ENCODE results near the gene ABHD14A.

ABHD14A gene

DNA sequence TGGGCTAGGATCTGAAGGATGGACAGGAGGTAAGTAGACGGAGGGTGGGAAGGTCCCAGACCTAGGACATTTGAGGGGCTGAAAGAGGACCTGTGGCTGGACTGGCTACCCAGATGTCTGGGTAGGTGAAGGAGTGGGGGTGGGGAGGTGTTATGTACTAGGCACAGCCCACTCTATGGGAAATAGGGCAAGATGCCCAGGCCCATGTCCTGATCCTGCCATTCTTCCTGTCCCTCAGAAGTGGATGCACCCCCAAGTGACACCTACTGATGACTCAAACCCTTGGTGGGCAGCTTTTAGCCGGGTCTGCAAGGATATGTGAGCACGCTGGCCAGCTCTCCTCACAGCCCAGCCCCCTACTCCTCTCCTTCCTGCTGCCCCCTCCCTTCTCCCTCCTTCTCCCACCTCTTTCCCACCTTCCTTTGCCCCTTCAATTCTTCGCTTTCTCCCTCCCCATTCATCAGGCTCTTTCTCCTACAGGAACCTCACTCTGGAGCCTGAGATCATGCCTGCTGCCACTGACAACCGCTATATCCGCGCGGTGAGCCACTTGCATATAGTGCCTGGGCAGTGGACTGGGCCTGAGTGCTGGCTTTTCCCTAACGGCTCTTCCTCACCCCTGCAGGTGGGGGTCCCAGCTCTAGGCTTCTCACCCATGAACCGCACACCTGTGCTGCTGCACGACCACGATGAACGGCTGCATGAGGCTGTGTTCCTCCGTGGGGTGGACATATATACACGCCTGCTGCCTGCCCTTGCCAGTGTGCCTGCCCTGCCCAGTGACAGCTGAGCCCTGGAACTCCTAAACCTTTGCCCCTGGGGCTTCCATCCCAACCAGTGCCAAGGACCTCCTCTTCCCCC is 13.7 kb downstream of the ABHD14A start:
- no peak for TF ChIP-seq TCF12 (IDR thresholded peaks at IDR 0.05; ENCODE audit: low read depth)
- no peak for TF ChIP-seq MAX (IDR thresholded peaks at IDR 0.05)
- TF ChIP-seq NFIC (IDR thresholded peaks at IDR 0.05), result no peak
- no peak for TF ChIP-seq EP300 (IDR thresholded peaks at IDR 0.05; ENCODE audit: borderline replicate concordance)
- TF ChIP-seq TAF1 (IDR thresholded peaks at IDR 0.05; ENCODE audit: low read depth), result no peak
- no peak for TF ChIP-seq TEAD4 (IDR thresholded peaks at IDR 0.05)
- no peak for TF ChIP-seq RAD21 (IDR thresholded peaks at IDR 0.05; ENCODE audit: low read depth)
- TF ChIP-seq CEBPB (IDR thresholded peaks at IDR 0.05), result no peak
- TF ChIP-seq CREB1 (IDR thresholded peaks at IDR 0.05; ENCODE audit: low read depth), result no peak
- TF ChIP-seq ZBTB7A (IDR thresholded peaks at IDR 0.05; ENCODE audit: low read depth), result no peak
- TF ChIP-seq YY1 (IDR thresholded peaks at IDR 0.05; ENCODE audit: low read depth), result no peak
- no peak for TF ChIP-seq USF1 (IDR thresholded peaks at IDR 0.05)
- TF ChIP-seq FOXM1 (IDR thresholded peaks at IDR 0.05; ENCODE audit: borderline replicate concordance, low read depth), result no peak
- TF ChIP-seq, protein P1, sequence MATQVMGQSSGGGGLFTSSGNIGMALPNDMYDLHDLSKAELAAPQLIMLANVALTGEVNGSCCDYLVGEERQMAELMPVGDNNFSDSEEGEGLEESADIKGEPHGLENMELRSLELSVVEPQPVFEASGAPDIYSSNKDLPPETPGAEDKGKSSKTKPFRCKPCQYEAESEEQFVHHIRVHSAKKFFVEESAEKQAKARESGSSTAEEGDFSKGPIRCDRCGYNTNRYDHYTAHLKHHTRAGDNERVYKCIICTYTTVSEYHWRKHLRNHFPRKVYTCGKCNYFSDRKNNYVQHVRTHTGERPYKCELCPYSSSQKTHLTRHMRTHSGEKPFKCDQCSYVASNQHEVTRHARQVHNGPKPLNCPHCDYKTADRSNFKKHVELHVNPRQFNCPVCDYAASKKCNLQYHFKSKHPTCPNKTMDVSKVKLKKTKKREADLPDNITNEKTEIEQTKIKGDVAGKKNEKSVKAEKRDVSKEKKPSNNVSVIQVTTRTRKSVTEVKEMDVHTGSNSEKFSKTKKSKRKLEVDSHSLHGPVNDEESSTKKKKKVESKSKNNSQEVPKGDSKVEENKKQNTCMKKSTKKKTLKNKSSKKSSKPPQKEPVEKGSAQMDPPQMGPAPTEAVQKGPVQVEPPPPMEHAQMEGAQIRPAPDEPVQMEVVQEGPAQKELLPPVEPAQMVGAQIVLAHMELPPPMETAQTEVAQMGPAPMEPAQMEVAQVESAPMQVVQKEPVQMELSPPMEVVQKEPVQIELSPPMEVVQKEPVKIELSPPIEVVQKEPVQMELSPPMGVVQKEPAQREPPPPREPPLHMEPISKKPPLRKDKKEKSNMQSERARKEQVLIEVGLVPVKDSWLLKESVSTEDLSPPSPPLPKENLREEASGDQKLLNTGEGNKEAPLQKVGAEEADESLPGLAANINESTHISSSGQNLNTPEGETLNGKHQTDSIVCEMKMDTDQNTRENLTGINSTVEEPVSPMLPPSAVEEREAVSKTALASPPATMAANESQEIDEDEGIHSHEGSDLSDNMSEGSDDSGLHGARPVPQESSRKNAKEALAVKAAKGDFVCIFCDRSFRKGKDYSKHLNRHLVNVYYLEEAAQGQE (IDR thresholded peaks at IDR 0.05; ENCODE audit: low read depth), result no peak

DNA sequence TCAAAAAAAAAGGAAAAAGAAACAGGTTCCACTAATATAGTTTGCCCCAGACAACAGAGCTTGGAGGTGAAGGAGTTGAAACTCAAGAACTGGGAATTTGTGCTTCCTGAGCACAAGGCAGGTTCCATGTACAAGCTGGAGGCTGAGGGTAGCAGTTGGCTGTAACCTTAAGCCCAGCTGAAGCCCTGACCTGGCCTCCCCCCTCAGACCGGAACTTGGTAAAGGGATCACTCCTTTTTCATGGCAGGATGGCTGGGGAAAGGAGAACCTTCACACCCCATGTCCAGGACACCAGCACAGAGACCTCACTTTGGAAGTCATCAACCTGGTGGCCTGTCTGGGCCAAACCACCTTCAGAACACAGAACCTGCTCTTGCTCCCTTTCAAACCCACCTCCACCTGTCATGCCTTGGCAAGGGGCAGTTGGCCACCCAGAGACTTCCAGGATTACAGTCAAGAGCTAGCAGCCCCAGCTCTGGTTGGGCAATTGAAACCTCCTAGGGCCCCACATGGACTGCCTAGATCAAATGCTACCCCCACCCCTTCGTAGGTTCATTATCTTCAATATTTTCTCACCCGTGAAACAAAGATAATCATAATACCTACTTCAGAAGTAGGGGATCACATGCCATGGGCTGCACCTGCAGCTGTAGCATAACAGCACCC is 17.3 kb downstream of the ABHD14A start:
- TF ChIP-seq TCF12 (IDR thresholded peaks at IDR 0.05; ENCODE audit: low read depth) (no peak), CEBPB (IDR thresholded peaks at IDR 0.05) (no peak), TEAD4 (IDR thresholded peaks at IDR 0.05) (no peak), USF1 (IDR thresholded peaks at IDR 0.05) (no peak), NFIC (IDR thresholded peaks at IDR 0.05) (no peak), RAD21 (IDR thresholded peaks at IDR 0.05; ENCODE audit: low read depth) (no peak), FOXM1 (IDR thresholded peaks at IDR 0.05; ENCODE audit: borderline replicate concordance, low read depth) (no peak), TAF1 (IDR thresholded peaks at IDR 0.05; ENCODE audit: low read depth) (no peak), MAX (IDR thresholded peaks at IDR 0.05) (no peak), EP300 (IDR thresholded peaks at IDR 0.05; ENCODE audit: borderline replicate concordance) (no peak)
- TF ChIP-seq, protein P1 (IDR thresholded peaks at IDR 0.05; ENCODE audit: low read depth), result no peak

GRCh38 chr3:51994530-51994929 is 19.7 kb downstream of the ABHD14A start:
- no peak for TF ChIP-seq YY1 (IDR thresholded peaks at IDR 0.05; ENCODE audit: low read depth)
- no peak for TF ChIP-seq EP300 (IDR thresholded peaks at IDR 0.05; ENCODE audit: borderline replicate concordance)
- TF ChIP-seq ZBTB7A (IDR thresholded peaks at IDR 0.05; ENCODE audit: low read depth), result no peak
- TF ChIP-seq NFIC (IDR thresholded peaks at IDR 0.05), result no peak
- no peak for TF ChIP-seq EGR1 (IDR thresholded peaks at IDR 0.05)
- TF ChIP-seq CREB1 (IDR thresholded peaks at IDR 0.05; ENCODE audit: low read depth), result no peak
- TF ChIP-seq TEAD4 (IDR thresholded peaks at IDR 0.05), result no peak
- no peak for TF ChIP-seq FOXM1 (IDR thresholded peaks at IDR 0.05; ENCODE audit: borderline replicate concordance, low read depth)
- no peak for TF ChIP-seq RAD21 (IDR thresholded peaks at IDR 0.05; ENCODE audit: low read depth)
- no peak for TF ChIP-seq TAF1 (IDR thresholded peaks at IDR 0.05; ENCODE audit: low read depth)
- TF ChIP-seq USF1 (IDR thresholded peaks at IDR 0.05), result no peak
- no peak for TF ChIP-seq TCF12 (IDR thresholded peaks at IDR 0.05; ENCODE audit: low read depth)
- TF ChIP-seq, protein P1 (IDR thresholded peaks at IDR 0.05; ENCODE audit: low read depth), result no peak
- TF ChIP-seq CEBPB (IDR thresholded peaks at IDR 0.05), result no peak
- no peak for TF ChIP-seq MAX (IDR thresholded peaks at IDR 0.05)
